Measurements from ENCODE around the gene PPARA.

DNA sequence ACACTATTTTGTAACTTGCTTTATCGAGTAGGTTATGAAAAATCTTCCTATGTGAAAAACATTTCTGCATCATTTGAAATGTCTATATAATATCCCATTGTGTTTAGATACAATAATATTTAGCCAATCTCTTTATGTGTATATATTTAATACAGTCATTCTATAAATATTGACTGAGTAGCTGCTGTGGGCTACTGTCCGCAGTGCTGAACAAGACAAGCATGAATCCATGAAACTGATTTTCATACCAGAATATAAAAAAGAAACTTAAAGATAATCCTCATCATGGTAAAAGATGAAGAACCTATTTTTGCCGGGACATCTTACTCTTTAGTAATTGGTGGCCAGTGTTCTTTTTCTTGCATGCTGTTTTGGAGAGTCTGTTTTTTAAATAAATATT is 3.6 kb downstream of the PPARA start:
- TF ChIP-seq POLR2AphosphoS5 (IDR thresholded peaks at IDR 0.05; ENCODE audit: low read depth, low read length) (no peak), POLR2A (IDR thresholded peaks at IDR 0.05; ENCODE audit: low read depth, low read length) (no peak)

Data from GM12892 (cell line).